Mesenteric fat pad (tissue), 1 donor: ENCODE results near the gene SPRYD3. TPM values are rescaled to one million over a fixed set of nuclear protein-coding genes. Genes with fewer than 3 reads are reported as not detected.
A peak's percentile ranks its signal among the peaks of the same experiment; 100 is the strongest.

ENCODE experiments used
- DNase-seq: peaks from one replicate; pipeline ENCODE4 v3.0.0-alpha.2; 2020; ENCODE audit warnings: low spot score
- total RNA-seq: library from RNA; stranded (reverse); fragmentation: NEBNext Ultra II Directional; extraction: Animal tissue kit (Norgen Biotek cat#: 25700); gene quantifications from one replicate; pipeline ENCODE4 v1.2.1, GENCODE V29; 2021
- donor health status: DM: yes; HTN: yes; CAD: no.

SPRYD3 gene
- total RNA-seq, 1 donor from 2014 or later = 46.2 TPM

GRCh38 chr12:53063708-53064612 is 15.2 kb downstream of the SPRYD3 start:
- DNase-seq = peak; percentile 89

- peak; percentile 85 for DNase-seq
Observed at GRCh38 chr12:53062977-53063707, 16.0 kb downstream of the SPRYD3 start.

GRCh38 chr12:53062011-53062961 is 16.9 kb downstream of the SPRYD3 start:
- DNase-seq = peak; percentile 87

DNA sequence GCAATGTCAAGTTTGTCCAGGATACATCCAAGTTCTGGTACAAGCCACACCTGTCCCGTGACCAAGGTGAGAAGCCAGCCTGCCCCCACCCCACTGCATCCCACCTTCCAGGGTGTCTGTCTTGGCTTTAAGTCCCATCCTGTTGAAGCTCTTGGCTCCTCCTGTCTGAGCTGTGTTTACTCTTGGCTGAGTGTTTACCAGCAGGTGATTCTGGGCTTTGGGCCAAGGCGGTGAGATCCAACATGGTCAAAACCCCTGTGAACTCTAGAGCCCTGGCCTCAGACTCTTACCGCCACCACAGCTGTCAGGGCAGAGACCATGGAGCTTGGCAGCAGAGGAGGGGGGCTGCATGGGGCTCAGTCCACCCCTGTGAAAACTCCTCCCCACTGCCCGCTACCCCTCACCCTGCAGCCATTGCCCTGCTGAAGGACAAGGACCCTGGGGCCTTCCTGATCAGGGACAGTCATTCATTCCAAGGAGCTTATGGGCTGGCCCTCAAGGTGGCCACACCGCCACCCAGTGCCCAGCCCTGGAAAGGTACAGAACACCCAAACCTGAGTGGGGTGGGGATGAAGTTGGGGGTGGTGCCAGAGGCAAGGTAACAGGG is 17.7 kb downstream of the SPRYD3 start:
- DNase-seq = no peak

DNA sequence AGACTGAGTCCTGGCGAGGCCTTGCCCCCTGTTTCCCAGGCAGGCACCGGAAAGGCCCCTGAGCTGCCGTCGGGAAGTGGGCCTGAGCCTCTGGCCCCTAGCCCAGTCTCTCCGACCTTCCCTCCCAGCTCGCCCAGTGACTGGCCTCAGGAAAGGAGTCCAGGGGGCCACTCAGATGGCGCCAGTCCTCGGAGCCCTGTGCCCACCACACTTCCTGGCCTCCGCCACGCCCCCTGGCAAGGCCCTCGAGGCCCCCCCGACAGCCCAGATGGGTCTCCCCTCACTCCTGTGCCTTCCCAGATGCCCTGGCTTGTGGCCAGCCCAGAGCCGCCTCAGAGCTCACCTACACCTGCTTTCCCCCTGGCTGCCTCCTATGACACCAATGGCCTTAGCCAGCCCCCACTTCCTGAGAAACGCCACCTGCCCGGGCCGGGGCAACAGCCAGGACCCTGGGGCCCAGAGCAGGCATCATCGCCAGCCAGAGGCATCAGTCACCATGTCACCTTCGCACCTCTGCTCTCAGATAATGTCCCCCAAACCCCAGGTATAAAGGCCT is 18.4 kb downstream of the SPRYD3 start:
- peak; percentile 88 for DNase-seq

- DNase-seq = no peak
Observed at GRCh38 chr12:53060064-53060720, 19.0 kb downstream of the SPRYD3 start.

DNA sequence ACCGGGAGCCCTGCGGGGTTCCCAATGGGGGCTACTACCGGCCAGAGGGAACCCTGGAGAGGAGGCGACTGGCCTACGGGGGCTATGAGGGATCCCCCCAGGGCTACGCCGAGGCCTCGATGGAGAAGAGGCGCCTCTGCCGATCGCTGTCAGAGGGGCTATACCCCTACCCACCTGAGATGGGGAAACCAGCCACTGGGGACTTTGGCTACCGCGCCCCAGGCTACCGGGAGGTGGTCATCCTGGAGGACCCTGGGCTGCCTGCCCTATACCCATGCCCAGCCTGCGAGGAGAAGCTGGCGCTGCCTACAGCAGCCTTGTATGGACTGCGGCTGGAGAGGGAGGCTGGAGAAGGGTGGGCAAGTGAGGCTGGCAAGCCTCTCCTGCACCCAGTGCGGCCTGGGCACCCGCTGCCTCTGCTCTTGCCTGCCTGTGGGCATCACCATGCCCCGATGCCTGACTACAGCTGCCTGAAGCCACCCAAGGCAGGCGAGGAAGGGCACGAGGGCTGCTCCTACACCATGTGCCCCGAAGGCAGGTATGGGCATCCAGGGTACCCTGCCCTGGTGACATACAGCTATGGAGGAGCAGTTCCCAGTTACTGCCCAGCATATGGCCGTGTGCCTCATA is 19.6 kb downstream of the SPRYD3 start:
- DNase-seq = peak; percentile 87

GRCh38 chr12:53058674-53059433 is 20.3 kb downstream of the SPRYD3 start:
- DNase-seq = no peak

GRCh38 chr12:53057816-53058500 is 21.2 kb downstream of the SPRYD3 start:
- DNase-seq = peak; percentile 85

- peak; percentile 87 for DNase-seq
Observed at GRCh38 chr12:53056901-53057300, 22.3 kb downstream of the SPRYD3 start.

GRCh38 chr12:53056296-53056695 is 22.9 kb downstream of the SPRYD3 start:
- DNase-seq = no peak

DNA sequence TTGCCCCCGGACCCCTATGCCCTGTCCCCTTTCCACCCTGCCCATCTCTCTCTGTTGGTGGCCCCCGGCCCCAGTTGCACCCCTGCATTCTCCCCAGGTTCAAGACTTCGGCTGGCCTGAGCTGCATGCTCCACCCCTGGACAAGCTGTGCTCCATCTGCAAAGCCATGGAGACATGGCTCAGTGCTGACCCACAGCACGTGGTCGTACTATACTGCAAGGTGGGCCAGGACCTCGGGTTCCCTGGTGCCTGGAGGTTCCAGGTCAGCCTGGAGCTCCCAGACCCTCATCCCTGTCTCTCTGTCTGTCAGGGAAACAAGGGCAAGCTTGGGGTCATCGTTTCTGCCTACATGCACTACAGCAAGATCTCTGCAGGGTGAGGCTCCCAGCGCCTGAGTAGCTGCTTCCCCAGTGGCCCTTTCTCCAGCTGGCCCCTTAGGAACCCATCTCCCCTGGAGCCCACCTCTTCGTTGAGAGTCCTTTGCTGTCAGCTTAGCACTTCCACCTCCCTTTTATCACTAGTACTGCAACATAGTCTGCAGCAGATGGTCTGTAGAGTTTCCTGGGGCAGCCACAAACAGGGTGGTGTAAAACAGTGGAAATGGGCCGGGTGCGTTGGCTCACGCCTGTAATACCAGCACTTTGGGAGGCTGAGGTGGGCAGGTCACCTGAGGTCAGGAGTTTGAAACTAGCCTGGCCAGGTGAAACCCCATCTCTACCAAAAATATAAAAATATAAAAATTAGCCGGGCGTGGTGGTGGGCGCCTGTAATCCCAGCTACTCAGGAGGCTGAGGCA is 23.5 kb downstream of the SPRYD3 start:
- DNase-seq = peak; percentile 65

DNA sequence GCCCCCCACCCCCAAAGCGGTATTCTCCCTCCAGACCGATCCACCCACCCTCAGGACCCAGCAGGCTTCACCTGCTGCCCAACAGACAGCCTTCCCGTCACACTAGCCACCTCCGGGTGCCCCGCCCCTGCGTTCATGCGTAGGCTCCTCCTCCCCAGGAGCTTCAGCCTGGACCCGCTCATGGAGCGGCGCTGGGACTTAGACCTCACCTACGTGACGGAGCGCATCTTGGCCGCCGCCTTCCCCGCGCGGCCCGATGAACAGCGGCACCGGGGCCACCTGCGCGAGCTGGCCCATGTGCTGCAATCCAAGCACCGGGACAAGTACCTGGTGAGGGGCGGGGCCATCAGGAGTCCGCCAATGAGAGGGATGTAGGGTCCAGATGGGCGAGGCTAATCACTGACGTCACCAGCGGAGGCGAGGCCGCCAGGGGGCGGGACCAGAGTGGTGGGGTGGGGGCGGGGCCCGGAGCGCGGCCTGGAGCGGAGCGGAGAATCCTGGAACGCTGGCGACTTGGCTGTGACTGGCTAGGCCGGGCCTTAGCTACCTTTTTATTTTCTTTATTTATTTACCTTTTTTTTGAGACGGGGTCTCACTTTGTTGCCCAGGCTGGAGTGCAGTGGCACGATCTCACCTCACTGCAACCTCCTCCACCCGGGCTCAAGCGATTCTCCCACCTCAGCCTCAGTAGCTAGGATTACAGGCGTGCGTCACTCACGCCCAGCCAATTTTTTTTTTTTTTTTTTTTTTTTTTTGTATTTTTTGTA is 24.9 kb downstream of the SPRYD3 start:
- DNase-seq = peak; percentile 97

DNA sequence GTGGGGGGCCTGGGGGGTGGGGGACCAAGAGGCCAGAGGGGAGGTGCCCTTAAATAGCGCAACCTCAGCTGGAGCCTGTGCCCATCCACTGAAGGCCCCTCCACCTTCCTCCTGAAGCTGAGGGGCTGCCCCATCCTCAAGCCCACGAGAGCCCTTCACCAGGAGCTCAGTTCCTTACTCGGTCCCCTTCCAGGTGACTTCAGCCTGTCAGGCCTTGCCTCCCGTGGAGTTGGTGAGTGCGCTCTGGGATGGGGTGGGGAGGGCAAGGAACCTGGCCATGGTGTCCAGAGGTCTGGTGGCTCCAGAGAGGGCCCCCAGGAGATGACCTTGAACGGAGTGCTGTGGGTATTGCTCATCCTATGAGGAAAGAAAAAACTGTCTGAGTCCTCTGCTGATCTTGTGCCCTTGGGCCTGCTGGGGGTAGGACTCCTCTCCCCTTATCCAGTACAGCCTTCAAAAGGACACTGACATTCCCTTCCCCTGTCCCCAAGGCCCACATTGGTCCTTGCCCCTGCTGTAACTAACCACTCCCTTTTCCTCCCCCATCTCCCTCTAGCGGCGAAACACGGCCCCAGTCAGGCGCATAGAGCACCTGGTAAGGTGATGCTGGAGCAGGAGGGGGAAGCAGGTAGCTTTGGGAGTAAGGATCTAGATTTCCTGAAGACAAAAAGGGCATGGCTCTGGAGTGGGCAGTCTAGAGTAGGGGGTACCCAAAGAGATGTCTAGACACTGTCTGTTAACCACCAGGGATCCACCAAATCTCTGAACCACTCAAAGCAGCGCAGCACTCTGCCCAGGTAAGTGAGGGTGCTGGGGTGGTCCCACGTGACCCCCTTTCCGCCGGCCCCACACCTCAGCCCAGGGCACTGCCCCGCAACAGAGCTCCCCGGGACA is 25.7 kb downstream of the SPRYD3 start:
- peak; percentile 89 for DNase-seq
